ENCODE data around the gene CHRM3. TPM values are rescaled to one million over a fixed set of nuclear protein-coding genes. Genes with fewer than 3 reads are reported as not detected.

CHRM3 gene
- 6.0 TPM for total RNA-seq
- long read RNA-seq, full-length matches to known transcripts: 1 of 19 reads
- long read RNA-seq, partial matches to known transcripts: 2 of 19 reads
- long read RNA-seq, other reads (novel, unspliced or antisense): 16 of 19 reads

DNA sequence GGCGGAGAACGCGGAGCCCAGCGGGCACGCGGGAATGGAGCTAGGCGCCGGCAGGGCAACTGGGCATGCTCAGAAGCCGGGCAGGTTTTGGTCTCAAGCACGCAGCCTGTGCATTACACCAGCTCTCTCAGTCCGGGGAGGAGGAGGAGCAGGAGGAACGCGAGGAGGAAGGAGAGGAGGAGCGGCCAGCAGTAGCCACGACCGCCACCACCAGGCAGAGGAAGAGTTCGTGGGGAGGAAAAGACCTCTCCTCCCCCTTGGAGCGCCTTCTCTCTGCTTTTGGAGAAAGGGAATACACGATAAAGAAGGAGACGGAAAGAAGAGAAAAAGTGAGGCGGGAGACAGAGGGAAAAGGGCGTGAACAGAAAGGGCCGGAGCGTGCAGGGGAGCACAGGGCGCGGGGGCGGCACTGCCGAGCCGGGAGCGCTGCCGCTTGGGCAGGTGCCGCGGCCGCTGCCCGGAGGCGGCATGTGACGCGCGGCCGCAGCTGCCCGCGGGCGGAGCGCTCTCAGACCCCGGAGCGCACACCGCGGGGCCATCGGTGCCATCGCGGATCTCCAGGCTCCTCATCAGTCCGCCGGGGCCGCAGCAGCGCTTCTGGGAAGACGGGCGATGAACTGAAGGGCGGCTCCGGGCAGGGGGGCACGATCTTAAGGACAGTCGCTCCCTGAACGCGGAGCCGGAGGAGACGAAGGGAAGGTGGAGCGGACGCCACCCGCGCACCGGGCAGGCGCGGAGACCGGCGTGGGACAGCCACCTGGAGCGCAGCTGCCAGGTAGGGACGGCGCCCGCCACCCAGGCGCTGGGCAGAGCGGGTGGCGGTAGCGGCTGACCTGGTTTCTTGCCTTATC, at the start of gene CHRM3:
Gene CHRM3 (plus strand): TSS at position 116 of the 851 bp plus-strand sequence. CDS start 520,884 bp downstream, outside the sequence.
- H3K27me3 ChIP-seq (ENCODE audit: low read depth): peaks cover 42% of the 10 kb centered on the region
- H3K9me3 ChIP-seq: no peaks in the 10 kb centered on the region
- peak within 1 kb of the TSS; percentile 41 for H3K27ac ChIP-seq
- peak within 1 kb of the TSS; percentile 63 for H3K4me3 ChIP-seq
- intact Hi-C loops (cut with DNase I): no loop called here
- H3K36me3 ChIP-seq: no peaks in the 10 kb centered on the region
- DNase-seq (peak; percentile 79), ATAC-seq (peak; percentile 92 to 94)
- H3K4me1 ChIP-seq: peaks cover 25% of the 10 kb centered on the region
- no peak for TF ChIP-seq CTCF (IDR thresholded peaks at IDR 0.05)

- Histone ChIP-seq H3K27me3 (ENCODE audit: low read depth) (no peaks in the 10 kb centered on the region), H3K4me3 (no peak overlapping the region), H3K9me3 (no peaks in the 10 kb centered on the region), H3K27ac (no peak overlapping the region), H3K36me3 (no peaks in the 10 kb centered on the region), H3K4me1 (no peaks in the 10 kb centered on the region)
- TF ChIP-seq CTCF (IDR thresholded peaks at IDR 0.05): no peak
- intact Hi-C loops (cut with DNase I): no loop called here
- ATAC-seq (no peak), DNase-seq (no peak)
These were observed 48.5 kb upstream of the CHRM3 start for GRCh38 chr1:239337799-239338430.

DNA sequence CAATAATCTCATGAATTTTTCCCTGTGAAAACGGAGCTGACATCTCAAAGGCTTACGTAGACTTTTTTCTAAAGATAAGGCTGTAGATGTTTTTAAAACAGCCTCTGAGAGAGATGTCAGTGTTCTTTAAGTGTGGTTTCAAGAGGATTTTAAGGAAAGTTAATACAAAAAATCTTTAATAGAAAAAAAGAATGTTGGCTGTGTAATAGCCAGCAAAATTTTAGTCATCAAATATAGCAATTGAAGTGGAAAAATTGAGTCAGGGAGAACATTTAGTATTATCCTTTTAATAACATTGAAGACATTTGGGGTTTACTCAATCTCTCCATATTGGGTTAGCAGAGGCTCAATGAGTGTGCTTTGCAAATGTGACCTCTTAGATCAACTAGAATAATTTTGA, 38.6 kb upstream of the CHRM3 start:
- Histone ChIP-seq H3K27me3 (ENCODE audit: low read depth) (no peaks in the 10 kb centered on the region), H3K4me1 (no peaks in the 10 kb centered on the region), H3K4me3 (no peak overlapping the region), H3K36me3 (no peaks in the 10 kb centered on the region), H3K27ac (no peak overlapping the region), H3K9me3 (no peaks in the 10 kb centered on the region)
- ATAC-seq: no peak
- no peak for TF ChIP-seq CTCF (IDR thresholded peaks at IDR 0.05)
- no peak for DNase-seq
- intact Hi-C loops (cut with DNase I): no loop called here

GRCh38 chr1:239348635-239349353, 37.6 kb upstream of the CHRM3 start:
- intact Hi-C loops (cut with DNase I): no loop called here
- peak in 1 of 2 donors; percentile 59 for ATAC-seq
- no peak overlapping the region for H3K27ac ChIP-seq

More at GRCh38 chr1:239348635-239349353, 37.6 kb upstream of the CHRM3 start:
- Histone ChIP-seq H3K36me3 (no peaks in the 10 kb centered on the region), H3K27me3 (ENCODE audit: low read depth) (no peaks in the 10 kb centered on the region), H3K9me3 (no peaks in the 10 kb centered on the region), H3K4me1 (no peaks in the 10 kb centered on the region), H3K4me3 (no peak overlapping the region)
- no peak for TF ChIP-seq CTCF (IDR thresholded peaks at IDR 0.05)
- DNase-seq: no peak
